AG09319 (cell line): Measurements from ENCODE around the gene STX18.

Source experiments
- DNase-seq: peaks from one replicate; pipeline ENCODE4 v3.0.0-alpha.2; 2010; ENCODE audit warnings: low read depth; ENCODE audit errors: extremely low read depth
- TF ChIP-seq, protein P1 (sequence below): IDR thresholded peaks from 2 replicates; pipeline ENCODE4 v1.5.1; 2011; ENCODE audit warnings: low read depth, mild to moderate bottlenecking, inconsistent platforms, low read length, moderate library complexity

STX18 gene

DNA sequence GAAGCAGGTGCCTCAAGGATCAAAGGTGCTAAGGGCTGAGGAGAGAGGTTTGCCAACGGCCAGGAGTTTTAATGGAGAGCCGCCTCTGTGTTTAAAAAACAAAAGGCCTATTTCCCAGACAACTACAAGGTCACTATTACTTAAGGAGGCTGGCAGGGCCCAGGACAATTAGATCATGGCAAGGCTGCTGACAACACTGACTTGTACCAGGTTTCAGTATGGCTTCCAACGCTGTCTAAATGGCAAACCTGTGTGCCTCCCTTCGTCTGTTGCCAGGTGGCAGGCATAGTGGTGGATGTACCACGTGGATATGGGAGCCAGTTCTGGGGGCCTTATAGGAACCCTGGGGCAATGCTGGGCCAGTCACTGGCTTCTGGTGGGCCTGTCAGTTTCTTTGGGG is 114.0 kb downstream of the STX18 start:
- DNase-seq, result no peak
- TF ChIP-seq, protein P1, sequence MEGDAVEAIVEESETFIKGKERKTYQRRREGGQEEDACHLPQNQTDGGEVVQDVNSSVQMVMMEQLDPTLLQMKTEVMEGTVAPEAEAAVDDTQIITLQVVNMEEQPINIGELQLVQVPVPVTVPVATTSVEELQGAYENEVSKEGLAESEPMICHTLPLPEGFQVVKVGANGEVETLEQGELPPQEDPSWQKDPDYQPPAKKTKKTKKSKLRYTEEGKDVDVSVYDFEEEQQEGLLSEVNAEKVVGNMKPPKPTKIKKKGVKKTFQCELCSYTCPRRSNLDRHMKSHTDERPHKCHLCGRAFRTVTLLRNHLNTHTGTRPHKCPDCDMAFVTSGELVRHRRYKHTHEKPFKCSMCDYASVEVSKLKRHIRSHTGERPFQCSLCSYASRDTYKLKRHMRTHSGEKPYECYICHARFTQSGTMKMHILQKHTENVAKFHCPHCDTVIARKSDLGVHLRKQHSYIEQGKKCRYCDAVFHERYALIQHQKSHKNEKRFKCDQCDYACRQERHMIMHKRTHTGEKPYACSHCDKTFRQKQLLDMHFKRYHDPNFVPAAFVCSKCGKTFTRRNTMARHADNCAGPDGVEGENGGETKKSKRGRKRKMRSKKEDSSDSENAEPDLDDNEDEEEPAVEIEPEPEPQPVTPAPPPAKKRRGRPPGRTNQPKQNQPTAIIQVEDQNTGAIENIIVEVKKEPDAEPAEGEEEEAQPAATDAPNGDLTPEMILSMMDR, result no peak

DNA sequence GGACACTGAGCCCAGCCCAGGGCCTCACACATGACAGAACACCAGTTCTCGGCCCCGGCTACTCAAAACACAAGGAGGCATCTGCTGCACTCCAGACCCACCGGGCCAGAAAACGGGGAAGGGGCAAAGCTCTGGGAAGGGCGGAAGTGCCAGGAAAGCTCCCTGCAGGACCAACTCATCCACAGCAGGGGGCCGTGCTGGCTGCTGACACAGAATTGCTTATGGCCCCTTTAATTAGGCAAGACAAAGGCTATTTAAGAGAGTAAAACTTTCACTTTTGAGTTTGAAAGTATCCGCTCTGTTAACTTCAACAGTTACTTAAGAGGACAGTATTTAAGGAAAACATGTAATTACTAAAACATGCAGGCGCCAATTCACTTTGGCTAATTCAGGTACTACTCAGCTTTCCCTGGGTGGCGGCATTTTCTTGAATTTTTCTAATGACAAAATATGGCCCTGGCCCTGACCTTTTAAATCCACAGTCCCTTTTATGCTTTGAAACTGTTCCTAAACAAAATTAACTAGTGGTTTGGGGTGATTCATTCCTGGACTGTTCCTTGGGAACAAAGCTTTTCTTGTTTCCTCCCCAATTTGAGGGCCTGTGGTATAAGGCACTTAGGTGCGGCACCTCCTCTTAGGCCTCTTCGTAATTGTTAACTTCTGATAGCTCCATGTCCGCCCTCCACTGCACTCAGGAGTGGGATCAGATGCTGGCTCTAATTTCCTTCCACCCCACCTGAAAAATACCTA is 114.6 kb downstream of the STX18 start:
- TF ChIP-seq, protein P1, result no peak; the same call in 1 of the 2 replicates
- DNase-seq, result no peak

DNA sequence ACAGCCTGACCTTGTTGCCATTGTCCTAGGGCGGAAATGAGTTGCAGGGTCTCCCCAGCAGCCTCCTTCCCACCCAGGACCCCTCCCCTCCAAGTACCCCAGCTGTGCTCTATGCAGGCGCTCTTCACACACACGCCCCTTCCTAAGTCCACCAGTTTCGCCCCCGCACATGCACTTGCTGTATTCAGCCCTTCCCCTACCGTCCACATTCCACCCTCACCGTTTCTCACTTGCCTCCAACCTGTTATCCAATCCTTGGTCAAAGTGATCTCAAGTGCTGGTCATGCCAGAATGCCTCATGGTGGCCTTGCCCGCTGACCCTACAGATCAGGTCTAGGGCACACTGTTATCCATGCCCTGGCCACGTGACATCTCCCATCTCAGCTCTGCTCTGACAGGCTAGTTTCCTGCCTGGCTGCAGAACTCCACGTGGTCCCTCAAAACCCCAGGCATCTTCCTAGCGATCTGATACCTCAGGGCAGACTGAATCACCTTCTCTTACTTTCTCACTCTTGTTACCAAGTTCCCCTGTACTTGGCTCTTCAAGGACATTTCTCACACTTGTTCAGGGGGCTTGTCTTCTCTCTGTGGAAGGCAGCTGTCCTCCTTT is 115.2 kb downstream of the STX18 start:
- TF ChIP-seq, protein P1, result no peak
- DNase-seq, result no peak

DNA sequence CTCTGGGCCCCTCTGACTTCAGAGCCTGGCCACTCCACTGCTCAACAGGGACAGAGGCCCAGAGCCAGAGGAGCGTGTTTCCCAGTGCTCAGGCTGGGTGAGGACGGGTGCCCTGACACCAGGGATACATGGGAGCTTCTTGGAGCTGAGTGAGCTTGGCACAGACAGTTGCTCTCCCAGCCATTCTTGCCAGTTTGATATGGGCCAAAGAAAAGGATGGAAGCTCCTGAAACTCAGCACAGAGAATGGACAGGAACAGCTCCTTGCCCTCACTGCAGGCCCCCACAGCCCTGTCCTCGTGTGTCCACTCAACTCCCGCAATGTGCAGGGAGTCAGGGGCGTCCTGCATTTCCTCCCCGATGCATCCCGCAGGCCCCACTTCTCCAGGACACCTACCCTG is 116.2 kb downstream of the STX18 start:
- no peak for DNase-seq
- TF ChIP-seq, protein P1, result no peak

DNA sequence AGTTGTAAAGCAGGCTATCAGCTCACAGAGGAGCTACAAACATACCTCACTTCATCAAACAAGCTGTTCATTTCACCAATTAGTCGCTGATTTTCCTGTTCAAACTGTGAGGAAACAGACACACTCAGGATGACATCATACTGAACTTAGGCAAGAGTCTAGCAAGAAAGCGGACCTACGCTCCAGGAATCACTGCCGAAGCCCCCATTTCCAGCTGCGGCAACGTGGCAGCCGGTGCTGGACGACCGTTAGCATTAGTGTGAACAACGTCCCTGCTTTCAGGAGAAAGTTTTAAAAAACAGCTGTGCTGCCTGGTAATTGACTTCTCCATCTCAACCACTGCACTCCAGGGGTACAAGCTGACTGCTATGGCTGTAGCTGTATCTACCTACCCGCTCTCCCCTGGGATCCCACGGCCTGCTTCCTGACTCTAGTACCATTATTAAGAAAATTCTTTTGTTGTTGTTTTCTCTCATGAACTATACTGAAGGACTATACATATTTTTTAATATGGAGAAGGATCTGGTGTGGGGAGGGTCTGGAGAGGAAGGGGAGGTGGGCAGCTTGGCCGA is 116.6 kb downstream of the STX18 start:
- TF ChIP-seq, protein P1, result no peak
- no peak for DNase-seq

DNA sequence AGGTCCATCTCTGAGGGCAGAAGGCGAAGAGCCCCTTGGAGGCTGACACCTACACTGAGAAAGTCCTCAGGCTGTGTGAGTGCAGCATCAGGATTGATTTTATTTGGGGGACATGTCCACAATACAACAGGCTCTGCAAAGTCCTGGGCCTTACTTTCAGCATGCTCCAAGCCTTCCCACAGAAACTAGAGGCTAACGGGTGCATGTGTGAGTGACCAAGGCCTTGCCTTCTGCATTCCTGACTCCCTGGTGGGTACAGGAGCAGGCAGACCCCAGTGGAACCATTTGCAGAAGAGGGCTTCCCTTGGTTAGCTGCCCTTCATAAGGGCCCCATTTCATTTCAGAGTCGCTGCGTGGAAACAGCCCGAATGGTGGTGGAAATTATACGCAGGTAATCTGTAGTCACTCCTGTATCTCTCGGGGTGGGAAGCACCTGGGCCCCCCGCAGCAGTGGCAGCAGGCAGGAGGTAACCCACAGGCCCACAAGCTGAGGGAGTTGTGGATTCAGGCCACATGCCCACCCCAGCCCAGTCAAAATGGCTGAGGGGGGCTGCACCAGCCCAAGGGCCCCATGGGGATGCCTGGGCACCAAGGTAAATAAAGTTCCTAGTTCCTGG is 117.2 kb downstream of the STX18 start:
- TF ChIP-seq, protein P1, result no peak
- DNase-seq, result no peak
